ENCODE data around the gene PRLHR.

PRLHR gene

GRCh38 chr10:118590334-118590733 lies 5.1 kb downstream of the PRLHR start:
- DNase-seq: no peak
- Histone ChIP-seq H3K9me3 (ENCODE audit: control insufficient read depth, low read length) (no peaks in the 10 kb centered on the region), H3K27ac (ENCODE audit: insufficient read depth, low read length, poor library complexity, severe bottlenecking) (no peak overlapping the region), H3K4me3 (ENCODE audit: insufficient read depth, low read depth, low read length, poor library complexity, severe bottlenecking) (no peak overlapping the region), H3K4me1 (ENCODE audit: control insufficient read depth, insufficient read depth, low read length, poor library complexity, severe bottlenecking) (peaks cover 4% of the 10 kb centered on the region), H3K36me3 (ENCODE audit: control insufficient read depth, insufficient read depth, low read length) (no peaks in the 10 kb centered on the region), H3K27me3 (replicated peaks; ENCODE audit: control insufficient read depth, insufficient read depth, low read length, poor library complexity, severe bottlenecking) (peaks cover 16% of the 10 kb centered on the region)

- Histone ChIP-seq H3K27me3 (replicated peaks; ENCODE audit: control insufficient read depth, insufficient read depth, low read length, poor library complexity, severe bottlenecking) (no peaks in the 10 kb centered on the region), H3K4me1 (ENCODE audit: control insufficient read depth, insufficient read depth, low read length, poor library complexity, severe bottlenecking) (no peaks in the 10 kb centered on the region), H3K9me3 (ENCODE audit: control insufficient read depth, low read length) (no peaks in the 10 kb centered on the region), H3K4me3 (ENCODE audit: insufficient read depth, low read depth, low read length, poor library complexity, severe bottlenecking) (no peak overlapping the region), H3K36me3 (ENCODE audit: control insufficient read depth, insufficient read depth, low read length) (no peaks in the 10 kb centered on the region), H3K27ac (ENCODE audit: insufficient read depth, low read length, poor library complexity, severe bottlenecking) (no peak overlapping the region)
- DNase-seq: no peak
These were observed 7.4 kb downstream of the PRLHR start for GRCh38 chr10:118587881-118588651.

GRCh38 chr10:118586911-118587310 lies 8.5 kb downstream of the PRLHR start:
- Histone ChIP-seq H3K27me3 (replicated peaks; ENCODE audit: control insufficient read depth, insufficient read depth, low read length, poor library complexity, severe bottlenecking) (no peaks in the 10 kb centered on the region), H3K9me3 (ENCODE audit: control insufficient read depth, low read length) (no peaks in the 10 kb centered on the region), H3K36me3 (ENCODE audit: control insufficient read depth, insufficient read depth, low read length) (no peaks in the 10 kb centered on the region), H3K27ac (ENCODE audit: insufficient read depth, low read length, poor library complexity, severe bottlenecking) (no peak overlapping the region), H3K4me1 (ENCODE audit: control insufficient read depth, insufficient read depth, low read length, poor library complexity, severe bottlenecking) (no peaks in the 10 kb centered on the region), H3K4me3 (ENCODE audit: insufficient read depth, low read depth, low read length, poor library complexity, severe bottlenecking) (no peak overlapping the region)
- DNase-seq: no peak

- H3K4me3 ChIP-seq (ENCODE audit: insufficient read depth, low read depth, low read length, poor library complexity, severe bottlenecking): no peak overlapping the region
- no peak for DNase-seq
- H3K9me3 ChIP-seq (ENCODE audit: control insufficient read depth, low read length): no peaks in the 10 kb centered on the region
- no peak overlapping the region for H3K27ac ChIP-seq (ENCODE audit: insufficient read depth, low read length, poor library complexity, severe bottlenecking)
- no peaks in the 10 kb centered on the region for H3K36me3 ChIP-seq (ENCODE audit: control insufficient read depth, insufficient read depth, low read length)
- no peaks in the 10 kb centered on the region for H3K4me1 ChIP-seq (ENCODE audit: control insufficient read depth, insufficient read depth, low read length, poor library complexity, severe bottlenecking)
- no peaks in the 10 kb centered on the region for H3K27me3 ChIP-seq (replicated peaks; ENCODE audit: control insufficient read depth, insufficient read depth, low read length, poor library complexity, severe bottlenecking)
These were observed 9.7 kb downstream of the PRLHR start for GRCh38 chr10:118585794-118586193.

GRCh38 chr10:118585234-118585633 lies 10.2 kb downstream of the PRLHR start:
- no peaks in the 10 kb centered on the region for H3K36me3 ChIP-seq (ENCODE audit: control insufficient read depth, insufficient read depth, low read length)
- DNase-seq: no peak
- no peak overlapping the region for H3K4me3 ChIP-seq (ENCODE audit: insufficient read depth, low read depth, low read length, poor library complexity, severe bottlenecking)
- H3K27me3 ChIP-seq (replicated peaks; ENCODE audit: control insufficient read depth, insufficient read depth, low read length, poor library complexity, severe bottlenecking): no peaks in the 10 kb centered on the region
- no peaks in the 10 kb centered on the region for H3K9me3 ChIP-seq (ENCODE audit: control insufficient read depth, low read length)
- H3K4me1 ChIP-seq (ENCODE audit: control insufficient read depth, insufficient read depth, low read length, poor library complexity, severe bottlenecking): no peaks in the 10 kb centered on the region
- H3K27ac ChIP-seq (ENCODE audit: insufficient read depth, low read length, poor library complexity, severe bottlenecking): no peak overlapping the region

- no peak overlapping the region for H3K27ac ChIP-seq (ENCODE audit: insufficient read depth, low read length, poor library complexity, severe bottlenecking)
- H3K4me1 ChIP-seq (ENCODE audit: control insufficient read depth, insufficient read depth, low read length, poor library complexity, severe bottlenecking): no peaks in the 10 kb centered on the region
- H3K36me3 ChIP-seq (ENCODE audit: control insufficient read depth, insufficient read depth, low read length): no peaks in the 10 kb centered on the region
- H3K4me3 ChIP-seq (ENCODE audit: insufficient read depth, low read depth, low read length, poor library complexity, severe bottlenecking): no peak overlapping the region
- no peaks in the 10 kb centered on the region for H3K27me3 ChIP-seq (replicated peaks; ENCODE audit: control insufficient read depth, insufficient read depth, low read length, poor library complexity, severe bottlenecking)
- DNase-seq: no peak
- H3K9me3 ChIP-seq (ENCODE audit: control insufficient read depth, low read length): no peaks in the 10 kb centered on the region
These were observed 11.1 kb downstream of the PRLHR start for GRCh38 chr10:118584181-118584954.

- Histone ChIP-seq H3K36me3 (ENCODE audit: control insufficient read depth, insufficient read depth, low read length) (no peaks in the 10 kb centered on the region), H3K4me1 (ENCODE audit: control insufficient read depth, insufficient read depth, low read length, poor library complexity, severe bottlenecking) (no peaks in the 10 kb centered on the region), H3K27ac (ENCODE audit: insufficient read depth, low read length, poor library complexity, severe bottlenecking) (no peak overlapping the region), H3K27me3 (replicated peaks; ENCODE audit: control insufficient read depth, insufficient read depth, low read length, poor library complexity, severe bottlenecking) (no peaks in the 10 kb centered on the region), H3K4me3 (ENCODE audit: insufficient read depth, low read depth, low read length, poor library complexity, severe bottlenecking) (no peak overlapping the region), H3K9me3 (ENCODE audit: control insufficient read depth, low read length) (no peaks in the 10 kb centered on the region)
- no peak for DNase-seq
These were observed 11.8 kb downstream of the PRLHR start for GRCh38 chr10:118583611-118584010.

GRCh38 chr10:118582511-118582910 lies 12.9 kb downstream of the PRLHR start:
- Histone ChIP-seq H3K9me3 (ENCODE audit: control insufficient read depth, low read length) (no peaks in the 10 kb centered on the region), H3K27me3 (replicated peaks; ENCODE audit: control insufficient read depth, insufficient read depth, low read length, poor library complexity, severe bottlenecking) (no peaks in the 10 kb centered on the region), H3K36me3 (ENCODE audit: control insufficient read depth, insufficient read depth, low read length) (no peaks in the 10 kb centered on the region), H3K4me3 (ENCODE audit: insufficient read depth, low read depth, low read length, poor library complexity, severe bottlenecking) (no peak overlapping the region), H3K27ac (ENCODE audit: insufficient read depth, low read length, poor library complexity, severe bottlenecking) (no peak overlapping the region), H3K4me1 (ENCODE audit: control insufficient read depth, insufficient read depth, low read length, poor library complexity, severe bottlenecking) (no peaks in the 10 kb centered on the region)
- no peak for DNase-seq

- Histone ChIP-seq H3K36me3 (ENCODE audit: control insufficient read depth, insufficient read depth, low read length) (no peaks in the 10 kb centered on the region), H3K27me3 (replicated peaks; ENCODE audit: control insufficient read depth, insufficient read depth, low read length, poor library complexity, severe bottlenecking) (no peaks in the 10 kb centered on the region), H3K4me3 (ENCODE audit: insufficient read depth, low read depth, low read length, poor library complexity, severe bottlenecking) (no peak overlapping the region), H3K9me3 (ENCODE audit: control insufficient read depth, low read length) (no peaks in the 10 kb centered on the region), H3K27ac (ENCODE audit: insufficient read depth, low read length, poor library complexity, severe bottlenecking) (no peak overlapping the region), H3K4me1 (ENCODE audit: control insufficient read depth, insufficient read depth, low read length, poor library complexity, severe bottlenecking) (no peaks in the 10 kb centered on the region)
- no peak for DNase-seq
These were observed 14.1 kb downstream of the PRLHR start for GRCh38 chr10:118581340-118581739.

GRCh38 chr10:118580702-118581101 lies 14.7 kb downstream of the PRLHR start:
- no peaks in the 10 kb centered on the region for H3K36me3 ChIP-seq (ENCODE audit: control insufficient read depth, insufficient read depth, low read length)
- no peaks in the 10 kb centered on the region for H3K27me3 ChIP-seq (replicated peaks; ENCODE audit: control insufficient read depth, insufficient read depth, low read length, poor library complexity, severe bottlenecking)
- H3K27ac ChIP-seq (ENCODE audit: insufficient read depth, low read length, poor library complexity, severe bottlenecking): no peak overlapping the region
- no peak overlapping the region for H3K4me3 ChIP-seq (ENCODE audit: insufficient read depth, low read depth, low read length, poor library complexity, severe bottlenecking)
- H3K9me3 ChIP-seq (ENCODE audit: control insufficient read depth, low read length): no peaks in the 10 kb centered on the region
- no peaks in the 10 kb centered on the region for H3K4me1 ChIP-seq (ENCODE audit: control insufficient read depth, insufficient read depth, low read length, poor library complexity, severe bottlenecking)
- DNase-seq: no peak

Measured in effector memory CD4-positive, alpha-beta T cell (primary cell).